Fibroblast of peridontal ligament (primary cell): ENCODE data around the gene MRTFA.

Experiments
- DNase-seq: peaks from one replicate; pipeline ENCODE4 v3.0.0-alpha.2; 2010; ENCODE audit errors: extremely low read depth

Gene MRTFA

GRCh38 chr22:40428796-40429195 lies 207.7 kb downstream of the MRTFA start:
- DNase-seq = no peak

GRCh38 chr22:40426594-40427333 lies 209.8 kb downstream of the MRTFA start:
- no peak for DNase-seq

- no peak for DNase-seq
Observed at GRCh38 chr22:40425082-40425481, 211.4 kb downstream of the MRTFA start.

- DNase-seq = no peak
Observed at GRCh38 chr22:40423882-40424640, 212.5 kb downstream of the MRTFA start.

- DNase-seq = no peak
Observed at GRCh38 chr22:40423310-40423688, 213.2 kb downstream of the MRTFA start.

GRCh38 chr22:40422558-40423309 lies 213.8 kb downstream of the MRTFA start:
- no peak for DNase-seq

GRCh38 chr22:40421941-40422340 lies 214.6 kb downstream of the MRTFA start:
- DNase-seq = no peak

- DNase-seq = no peak
Observed at GRCh38 chr22:40421082-40421350, 215.5 kb downstream of the MRTFA start.

GRCh38 chr22:40420341-40421081 lies 216.0 kb downstream of the MRTFA start:
- no peak for DNase-seq

- no peak for DNase-seq
Observed at GRCh38 chr22:40419718-40420117, 216.8 kb downstream of the MRTFA start.

- DNase-seq = no peak
Observed at GRCh38 chr22:40418366-40419201, 217.9 kb downstream of the MRTFA start.

- DNase-seq = no peak
Observed at GRCh38 chr22:40417881-40418280, 218.6 kb downstream of the MRTFA start.

- DNase-seq = no peak
Observed at GRCh38 chr22:40417041-40417440, 219.5 kb downstream of the MRTFA start.

- DNase-seq = no peak
Observed at GRCh38 chr22:40416636-40417035, 219.9 kb downstream of the MRTFA start.

GRCh38 chr22:40416267-40416570 lies 220.3 kb downstream of the MRTFA start:
- no peak for DNase-seq

GRCh38 chr22:40415531-40416266 lies 220.8 kb downstream of the MRTFA start:
- DNase-seq = no peak

GRCh38 chr22:40414838-40415505 lies 221.5 kb downstream of the MRTFA start:
- DNase-seq = no peak

- DNase-seq = no peak
Observed at GRCh38 chr22:40414311-40414710, 222.2 kb downstream of the MRTFA start.

- DNase-seq = no peak
Observed at GRCh38 chr22:40413873-40414272, 222.6 kb downstream of the MRTFA start.

- no peak for DNase-seq
Observed at GRCh38 chr22:40412441-40412840, 224.1 kb downstream of the MRTFA start.
